GM18858 (cell line): Measurements from ENCODE around the gene CBFA2T2.
"Not testable (repeated sequence)": the region's sequence is repeated elsewhere in the genome, so short reads cannot be mapped to it uniquely, and the experiment has no call there.

Experiments
- ATAC-seq: cut with Tn5 transposase; IDR thresholded peaks from one replicate; pipeline ENCODE4 v1.9.1; 2021; ENCODE audit not compliant: unreplicated experiment

The CBFA2T2 gene

GRCh38 chr20:33689973-33690372, 200.1 kb downstream of the CBFA2T2 start:
- no peak for ATAC-seq

- ATAC-seq: no peak
These were observed 203.4 kb downstream of the CBFA2T2 start for GRCh38 chr20:33693289-33693688.

GRCh38 chr20:33693741-33694638, 204.1 kb downstream of the CBFA2T2 start:
- no peak for ATAC-seq

GRCh38 chr20:33694639-33695012, 204.7 kb downstream of the CBFA2T2 start:
- ATAC-seq: no peak

GRCh38 chr20:33696448-33696847, 206.6 kb downstream of the CBFA2T2 start:
- ATAC-seq: no peak

- no peak for ATAC-seq
These were observed 207.2 kb downstream of the CBFA2T2 start for GRCh38 chr20:33697129-33697528.

- not testable (repeated sequence) for ATAC-seq
These were observed 209.1 kb downstream of the CBFA2T2 start for GRCh38 chr20:33698966-33699365.
